Stimulated activated CD8-positive, alpha-beta memory T cell treated with anti-CD3 and anti-CD28 coated beads, Interleukin-15, amount 100 ng/mL, for 4 hours (primary cell): ENCODE results near the gene OTULIN.

ENCODE experiments used
- DNase-seq, 2 donors: peaks; one replicate each; pipeline ENCODE4 v3.0.0-alpha.2; 2020; ENCODE audit warnings: low read depth in 2 of 2

Gene OTULIN

DNA sequence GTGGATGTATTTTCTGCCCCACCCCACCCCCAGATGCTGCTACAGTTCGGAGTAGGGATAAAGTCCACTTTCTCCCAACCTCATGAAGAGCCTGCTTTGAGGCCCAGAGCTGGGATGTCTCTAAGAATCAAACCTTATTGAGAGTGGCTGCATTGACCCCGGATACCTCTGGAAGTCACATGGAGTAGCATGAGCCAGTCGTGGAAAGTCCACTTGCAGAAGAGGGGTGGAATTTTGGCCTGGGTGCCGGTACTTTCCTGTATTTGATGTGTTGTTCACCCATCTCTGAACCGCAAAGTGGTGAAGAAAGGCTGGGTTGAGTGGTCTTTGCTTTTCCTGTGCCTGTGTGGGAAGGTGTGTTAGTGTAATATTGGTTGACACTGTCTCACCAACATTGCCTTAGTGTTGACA, 3.7 kb downstream of the OTULIN start:
- DNase-seq, result peak; percentile 36 to 37

DNA sequence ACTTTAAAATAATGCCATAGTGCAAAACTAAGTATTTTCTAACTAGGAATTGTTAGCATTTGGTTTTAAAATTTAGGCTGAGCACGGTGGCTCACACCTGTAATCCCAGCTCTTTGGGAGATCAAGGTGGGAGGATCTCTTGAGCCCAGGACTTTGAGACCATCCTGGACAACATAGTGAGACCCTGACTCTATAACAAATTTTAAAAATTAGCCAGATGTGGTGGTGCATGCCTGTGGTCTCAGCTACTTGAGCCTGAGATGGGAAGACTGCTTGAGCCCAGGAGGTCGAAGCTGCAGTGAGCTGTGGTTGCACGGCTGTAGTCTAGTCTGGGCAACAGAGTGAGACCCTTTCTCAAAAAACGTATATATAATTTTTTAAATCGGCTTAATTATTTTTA, 4.9 kb downstream of the OTULIN start:
- no peak for DNase-seq

DNA sequence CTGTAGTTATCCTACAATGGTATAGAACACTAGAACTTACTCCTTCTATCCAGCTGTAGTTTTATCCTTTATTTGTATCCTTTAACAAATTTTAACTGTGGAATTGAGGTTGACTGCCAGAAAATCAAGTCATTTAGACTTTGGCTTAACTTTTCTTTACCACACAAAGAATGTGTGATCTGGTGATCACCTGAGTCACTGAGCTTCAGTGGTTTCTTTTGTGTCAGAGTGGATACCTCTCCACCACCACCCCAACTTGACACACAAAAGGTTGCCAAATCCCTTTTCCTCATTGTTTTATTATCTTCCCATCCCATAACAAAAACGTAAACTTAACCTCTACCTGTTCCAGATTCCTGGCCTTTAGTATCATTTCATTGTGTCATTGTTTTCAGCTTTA, 5.5 kb downstream of the OTULIN start:
- DNase-seq, result no peak

DNA sequence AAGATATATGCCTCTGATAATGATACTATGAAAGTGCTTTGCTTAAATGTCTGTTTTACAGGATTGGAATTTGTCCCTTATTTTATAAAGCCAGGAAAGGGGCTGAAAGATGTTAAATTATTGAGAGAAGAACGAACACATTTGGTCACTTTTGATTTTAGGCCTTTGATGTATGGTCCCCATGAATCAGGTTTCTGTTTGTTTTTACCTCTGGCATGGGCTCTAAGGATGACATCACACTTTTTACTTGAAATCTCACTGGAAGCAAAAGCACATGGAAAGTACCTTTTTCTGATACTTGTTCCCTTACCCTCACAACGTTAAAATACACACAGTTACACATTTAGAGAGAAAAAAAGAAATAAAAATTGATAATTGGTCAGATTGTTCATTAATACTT, 6.9 kb downstream of the OTULIN start:
- DNase-seq, result no peak

DNA sequence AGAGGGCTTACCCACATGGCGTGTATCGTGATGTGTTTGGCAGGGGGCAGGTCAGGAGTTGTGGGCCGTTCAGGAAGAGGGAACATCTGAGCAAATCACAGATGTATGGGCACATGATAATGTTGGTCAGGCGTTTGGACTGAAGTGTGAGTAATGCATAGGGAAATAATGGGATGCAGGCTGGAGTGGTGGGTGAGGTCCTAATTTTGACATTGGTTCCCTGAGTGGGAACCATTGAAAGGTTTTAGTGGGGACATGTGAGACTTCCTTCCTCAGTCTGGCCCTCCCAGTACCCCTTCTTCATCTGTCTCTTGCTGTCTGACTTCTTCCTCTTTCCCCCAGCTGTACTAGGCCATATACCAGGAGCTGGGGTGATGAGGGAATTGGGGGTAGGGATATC, 7.6 kb downstream of the OTULIN start:
- DNase-seq, result no peak

DNA sequence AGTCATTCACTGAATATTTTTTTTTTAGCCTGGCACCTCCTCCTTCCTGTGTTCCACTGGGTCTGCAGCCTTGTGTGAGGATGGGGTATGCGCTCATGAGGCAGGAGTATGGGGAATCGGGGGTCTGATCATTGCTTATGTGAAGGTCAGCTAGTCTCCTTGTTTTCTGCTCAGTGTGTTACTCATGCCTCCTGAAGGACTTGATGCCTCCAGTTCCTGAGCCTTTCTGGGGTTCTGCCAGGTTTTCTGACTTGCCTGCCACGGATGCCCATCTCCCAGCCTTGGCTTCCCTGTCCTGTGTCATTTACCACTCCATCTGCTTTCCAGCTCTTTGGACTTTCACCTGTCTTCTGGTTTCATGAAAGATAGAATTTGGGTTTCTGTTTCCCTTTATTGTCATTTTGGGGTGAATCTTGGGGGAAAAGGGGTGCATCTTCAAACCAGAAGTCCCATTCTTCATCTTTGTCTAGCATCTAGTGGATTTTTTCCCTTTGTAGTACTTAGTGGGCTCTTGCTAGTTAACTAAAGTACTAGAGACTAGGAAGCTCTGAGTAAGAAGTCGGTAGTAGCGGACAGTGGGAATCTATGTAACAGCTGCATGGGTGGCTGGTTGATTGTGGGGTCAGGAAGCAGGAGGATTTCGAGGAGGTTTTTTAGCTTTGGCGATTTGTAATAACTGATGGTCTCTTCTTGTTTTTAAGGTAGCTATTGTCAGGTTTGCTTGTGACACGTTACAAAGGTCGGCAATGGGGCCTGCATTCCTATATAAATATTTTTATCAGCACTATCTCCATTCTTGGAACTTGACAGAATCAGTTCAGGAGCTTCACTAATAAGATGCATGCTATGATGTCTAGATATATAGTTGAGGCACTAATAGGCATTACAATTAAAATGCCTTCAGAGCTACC, 8.2 kb downstream of the OTULIN start:
- DNase-seq, result no peak

DNA sequence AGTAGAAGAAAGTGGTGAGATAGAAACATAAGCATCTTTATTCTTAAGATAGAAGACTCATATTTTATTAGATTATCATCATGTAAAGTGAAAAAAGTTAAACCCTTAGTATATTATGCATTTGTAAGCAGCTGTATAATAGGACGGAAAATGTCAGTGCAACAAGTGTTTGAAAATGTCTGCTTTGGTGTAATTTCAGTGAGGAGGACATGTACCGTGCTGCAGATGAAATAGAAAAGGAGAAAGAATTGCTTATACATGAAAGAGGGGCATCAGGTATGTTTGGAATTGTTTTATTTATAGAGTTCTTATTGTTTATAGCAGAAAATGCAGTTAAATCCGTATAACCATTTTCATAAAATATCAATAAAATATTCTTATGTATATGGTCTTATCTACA, 8.9 kb downstream of the OTULIN start:
- no peak for DNase-seq

DNA sequence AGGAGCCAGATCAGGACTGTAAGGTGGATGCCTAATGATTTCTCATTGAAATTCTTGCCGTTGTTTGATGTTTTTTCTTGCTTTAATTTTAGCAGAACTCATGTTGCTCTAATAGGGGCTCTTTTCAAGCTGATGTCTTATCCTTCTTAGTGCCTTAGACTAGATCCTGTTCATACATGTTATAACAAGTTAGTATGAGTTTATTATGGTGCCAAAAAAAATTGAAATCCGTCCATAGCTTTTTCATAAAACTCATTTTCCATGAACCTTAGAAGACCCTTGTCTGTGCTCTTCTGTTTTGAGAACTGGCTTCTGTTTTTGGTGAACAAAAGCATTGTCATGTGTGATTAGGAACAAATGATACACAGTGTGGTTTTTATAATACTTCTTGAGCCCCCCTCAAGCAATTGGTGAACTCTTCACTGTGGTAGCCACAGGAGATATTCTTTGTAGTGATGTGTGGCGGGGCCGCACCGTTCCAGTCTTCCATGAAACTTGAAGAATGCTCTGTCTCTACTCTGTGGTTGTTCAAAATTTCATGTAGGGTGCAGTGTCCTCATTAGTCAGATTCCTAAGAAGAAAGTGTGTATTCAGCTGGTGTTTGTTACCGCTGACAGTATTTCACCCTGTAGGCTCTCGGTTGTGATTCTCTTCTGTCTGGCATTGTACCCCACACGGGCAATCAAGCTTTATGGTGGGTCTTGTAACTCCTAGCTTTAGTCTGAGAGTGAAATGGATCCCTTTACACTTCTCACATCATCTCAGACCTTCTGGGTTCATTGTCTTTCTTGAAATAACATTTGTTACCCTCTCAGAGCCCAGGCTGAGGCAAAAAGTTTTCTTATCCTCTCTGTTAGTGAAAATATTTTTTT, 10.7 kb downstream of the OTULIN start:
- DNase-seq, result no peak

DNA sequence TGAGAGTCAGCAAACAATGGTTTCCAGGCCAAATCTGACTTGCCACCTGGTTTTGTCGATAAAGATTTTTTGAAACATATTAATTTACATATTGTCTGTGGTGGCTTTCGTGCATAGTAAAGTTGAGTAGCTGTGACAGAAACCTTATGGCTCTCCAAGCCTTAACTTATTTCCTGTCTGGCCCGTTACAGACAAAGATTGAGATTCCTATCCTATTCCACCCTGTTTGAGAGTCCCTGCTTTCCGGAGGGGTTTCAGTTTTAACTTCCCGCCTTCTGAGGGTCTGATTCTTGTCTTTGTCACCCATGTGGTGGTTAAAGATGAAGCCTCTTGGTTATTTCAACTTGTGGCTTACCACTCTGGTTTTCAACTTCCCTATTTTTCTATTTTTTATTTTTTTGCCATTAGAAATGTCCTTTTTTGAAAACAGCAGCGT, 11.4 kb downstream of the OTULIN start:
- DNase-seq, result no peak

DNA sequence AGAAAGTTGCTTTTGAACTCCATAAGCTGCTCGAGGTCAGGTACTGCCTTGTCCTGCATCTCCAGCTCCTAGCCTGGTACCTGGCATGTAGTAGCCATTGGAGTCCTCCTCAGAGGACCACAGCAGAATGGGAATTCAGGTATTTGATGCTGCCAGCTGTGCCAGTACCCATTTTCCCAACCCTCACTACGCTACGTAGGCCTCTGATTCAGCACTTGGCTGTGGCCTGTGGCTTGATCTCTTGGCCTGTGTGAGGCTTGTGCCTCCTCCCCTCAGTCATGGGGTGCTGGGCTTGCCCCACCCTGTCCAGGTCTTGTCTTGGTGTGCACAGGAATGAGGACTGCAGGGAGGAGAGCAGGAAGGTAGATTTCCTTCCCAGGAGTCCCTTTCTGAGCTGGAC, 11.8 kb downstream of the OTULIN start:
- DNase-seq, result no peak

DNA sequence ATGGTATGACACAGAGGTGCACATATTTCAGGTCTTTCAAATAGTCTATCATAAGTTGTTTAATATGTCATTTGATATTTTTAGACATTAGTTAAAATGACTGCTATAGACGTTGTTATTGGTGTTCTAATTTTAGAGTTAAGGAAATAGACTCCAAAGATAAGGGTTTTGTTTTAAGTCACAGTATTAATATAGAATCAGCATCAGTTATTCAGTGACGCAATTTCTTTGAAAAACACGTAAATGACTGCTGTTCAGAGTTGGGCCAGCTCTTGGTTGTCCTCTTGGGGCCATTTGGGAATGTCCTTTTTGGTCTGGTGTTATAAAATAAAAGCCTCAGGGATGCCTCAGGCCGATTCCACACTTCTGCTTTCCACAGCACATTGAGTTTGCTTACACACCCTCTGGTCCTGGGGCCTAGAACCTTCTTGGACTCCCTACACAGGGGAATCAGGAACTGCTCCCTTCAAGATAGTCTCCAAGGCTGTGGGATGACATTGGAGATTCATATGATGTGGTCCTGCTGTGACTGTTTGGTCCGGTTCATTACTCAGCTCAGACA, 14.3 kb downstream of the OTULIN start:
- no peak for DNase-seq

DNA sequence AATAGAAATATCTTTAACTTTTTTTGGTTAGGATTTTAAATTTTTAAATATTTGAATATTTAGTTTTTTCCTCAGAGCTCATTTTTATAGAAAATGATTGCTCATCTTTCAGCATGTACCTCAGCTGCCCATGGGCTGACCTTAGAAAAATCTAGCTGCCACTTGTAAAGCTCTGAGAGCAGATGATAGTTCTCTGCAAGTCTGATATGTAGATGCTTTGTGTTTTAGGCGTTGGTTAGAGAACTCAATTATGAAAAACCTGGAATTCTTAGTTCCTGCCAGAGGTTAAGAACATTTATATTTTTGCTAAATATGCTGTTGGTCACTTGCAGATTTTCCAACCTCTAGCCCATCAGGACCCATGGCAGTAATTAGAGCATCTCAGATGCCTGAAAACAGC, 15.1 kb downstream of the OTULIN start:
- DNase-seq, result no peak

DNA sequence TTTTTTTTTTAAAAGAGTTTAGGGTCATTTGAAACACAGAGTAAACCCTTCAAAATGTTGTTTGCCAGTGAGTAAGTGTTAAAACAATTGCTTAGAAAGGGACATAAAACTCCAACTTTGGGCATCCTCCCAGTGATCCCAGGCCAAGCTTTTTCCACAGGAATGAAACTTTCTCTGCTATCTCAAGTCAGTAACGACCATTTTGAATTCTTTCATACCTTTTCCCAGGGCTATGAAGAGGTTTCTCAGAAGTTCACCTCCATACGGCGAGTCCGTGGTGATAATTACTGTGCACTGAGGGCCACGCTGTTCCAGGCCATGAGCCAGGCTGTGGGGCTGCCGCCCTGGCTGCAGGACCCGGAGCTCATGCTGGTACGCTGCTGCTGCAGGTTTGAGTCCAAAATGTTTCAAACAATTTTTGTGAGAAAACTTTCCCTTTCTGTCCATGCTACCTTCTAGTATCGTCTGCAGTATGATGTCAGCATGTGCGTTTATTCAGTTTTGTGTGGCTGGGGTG, 16.8 kb downstream of the OTULIN start:
- no peak for DNase-seq

DNA sequence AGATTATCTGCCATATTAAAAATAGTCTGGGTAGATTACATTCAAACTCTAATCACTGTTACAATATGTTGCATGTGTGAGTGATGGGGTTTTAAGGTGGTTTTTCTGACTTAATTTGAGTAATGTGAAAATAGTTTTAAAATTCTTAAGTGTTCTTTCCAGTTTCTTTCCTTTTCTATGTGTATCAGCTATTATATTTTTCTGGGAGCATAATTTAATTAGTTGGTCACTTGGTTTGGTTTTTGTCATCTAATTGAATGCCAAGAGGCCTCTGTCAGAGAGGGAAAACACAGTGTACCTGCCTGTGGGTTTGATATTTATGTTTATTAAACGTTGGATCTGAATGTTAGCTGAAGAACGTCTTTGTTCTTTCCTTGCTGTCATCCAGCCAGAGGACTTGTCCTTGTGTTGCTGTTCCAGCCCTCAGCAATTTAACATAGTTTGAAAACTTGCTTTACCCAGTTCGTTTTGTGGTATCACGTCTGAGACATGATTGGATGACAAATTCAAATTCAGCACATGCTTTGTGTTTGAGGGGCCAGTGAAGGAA, 19.5 kb downstream of the OTULIN start:
- DNase-seq, result no peak

DNA sequence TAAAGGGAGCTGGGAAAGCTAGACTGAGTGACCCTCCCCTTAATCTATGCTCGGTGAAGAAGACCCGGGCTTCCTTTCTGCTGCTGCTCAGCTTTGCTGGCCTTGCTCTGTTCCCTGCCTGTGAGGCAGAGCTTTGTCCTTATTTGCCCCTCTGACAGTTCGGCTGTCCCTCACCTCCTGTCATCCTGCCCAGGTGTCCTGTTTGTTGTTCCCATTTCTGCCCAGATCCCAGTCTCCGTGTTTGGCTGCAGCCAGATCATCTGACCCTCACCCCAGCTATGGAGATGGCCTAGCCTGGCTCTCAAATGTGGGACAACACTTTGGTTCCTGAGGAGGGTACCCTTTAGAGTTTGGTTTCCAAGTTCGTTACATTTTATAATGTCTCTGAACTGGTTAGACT, 20.2 kb downstream of the OTULIN start:
- no peak for DNase-seq

DNA sequence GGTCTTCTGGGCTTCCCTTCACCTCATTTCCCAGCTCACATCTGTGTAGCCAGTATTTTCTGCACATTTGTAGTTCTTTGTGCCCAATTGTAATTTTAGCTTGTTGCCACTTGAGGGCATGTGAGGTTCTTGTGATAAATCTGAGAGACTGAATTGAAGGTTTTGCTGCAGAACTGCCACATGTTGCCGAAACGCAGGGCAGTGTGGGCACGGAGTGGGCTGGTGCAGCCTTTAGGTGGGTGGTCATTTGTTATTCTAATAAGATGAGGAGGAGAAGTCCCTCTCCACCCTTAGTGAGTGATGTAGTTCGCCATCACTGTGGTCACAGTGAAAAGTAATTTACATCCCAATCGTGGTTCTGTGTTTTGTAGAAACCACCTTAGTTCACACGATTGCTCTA, 21.2 kb downstream of the OTULIN start:
- no peak for DNase-seq

DNA sequence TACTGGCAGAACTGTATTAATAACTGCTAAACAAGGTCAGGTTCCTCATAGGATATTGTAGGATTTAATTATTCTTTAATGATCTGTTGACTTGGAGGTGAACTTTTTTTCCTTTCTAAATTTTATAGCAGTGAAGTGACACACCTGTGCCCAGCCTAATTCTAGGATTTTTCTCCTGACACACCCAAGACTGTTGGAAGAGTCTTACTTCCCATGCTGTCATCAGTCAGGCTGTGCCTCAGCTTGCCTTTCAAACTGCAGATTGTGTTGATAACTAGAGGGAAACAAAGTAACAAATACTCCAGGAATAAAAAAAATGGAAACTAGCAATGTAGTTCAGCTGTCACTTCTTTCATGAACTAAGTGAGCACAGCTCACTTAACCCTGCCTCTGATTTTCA, 22.0 kb downstream of the OTULIN start:
- no peak for DNase-seq

DNA sequence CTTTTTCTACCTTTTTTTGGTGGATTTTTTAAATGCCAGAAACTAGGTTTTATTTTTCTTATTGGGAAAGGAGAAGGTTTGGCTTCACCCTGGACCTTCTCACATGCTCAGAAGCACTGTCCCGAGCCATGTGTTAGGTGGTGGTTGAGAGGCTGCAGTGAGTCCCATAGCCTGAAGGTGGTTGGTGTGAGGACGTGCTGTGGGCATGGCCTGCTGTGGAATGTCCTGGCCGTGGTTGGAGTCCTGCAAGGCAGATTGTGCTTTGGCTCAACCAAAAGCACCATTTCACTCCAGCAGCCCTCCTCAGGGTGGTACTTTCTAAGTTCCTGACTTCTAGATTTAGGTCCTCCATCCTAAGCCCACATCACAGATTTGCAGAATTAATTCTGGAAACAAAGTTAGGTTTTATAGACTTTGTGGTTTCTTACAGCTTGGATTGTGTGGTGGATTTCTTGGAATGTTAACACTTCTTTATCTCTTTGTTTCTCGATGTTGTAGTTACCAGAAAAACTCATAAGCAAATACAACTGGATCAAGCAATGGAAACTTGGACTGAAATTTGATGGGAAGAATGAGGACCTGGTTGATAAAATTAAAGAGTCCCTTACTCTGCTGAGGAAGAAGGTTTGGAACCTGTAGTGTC, 22.6 kb downstream of the OTULIN start:
- DNase-seq, result no peak

DNA sequence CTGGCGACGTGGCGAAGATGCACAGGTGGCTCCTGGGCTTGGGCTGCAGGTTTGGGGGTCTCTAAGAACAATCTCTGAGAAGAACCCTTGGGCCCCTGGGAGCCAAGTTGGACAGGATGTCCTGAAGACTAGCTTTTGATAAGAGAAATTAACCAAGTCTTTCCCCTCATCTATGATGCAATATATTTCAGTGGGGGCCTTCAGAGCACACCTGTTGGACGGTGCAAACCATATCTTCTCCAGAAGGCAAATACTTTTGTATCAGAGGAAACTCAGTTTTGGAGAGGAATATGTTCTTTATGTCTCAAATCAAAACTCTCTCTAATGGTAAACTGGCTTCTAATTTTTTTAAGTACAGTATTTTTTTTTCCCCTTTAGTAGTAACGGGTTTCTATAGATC, 28.6 kb downstream of the OTULIN start:
- DNase-seq, result no peak

DNA sequence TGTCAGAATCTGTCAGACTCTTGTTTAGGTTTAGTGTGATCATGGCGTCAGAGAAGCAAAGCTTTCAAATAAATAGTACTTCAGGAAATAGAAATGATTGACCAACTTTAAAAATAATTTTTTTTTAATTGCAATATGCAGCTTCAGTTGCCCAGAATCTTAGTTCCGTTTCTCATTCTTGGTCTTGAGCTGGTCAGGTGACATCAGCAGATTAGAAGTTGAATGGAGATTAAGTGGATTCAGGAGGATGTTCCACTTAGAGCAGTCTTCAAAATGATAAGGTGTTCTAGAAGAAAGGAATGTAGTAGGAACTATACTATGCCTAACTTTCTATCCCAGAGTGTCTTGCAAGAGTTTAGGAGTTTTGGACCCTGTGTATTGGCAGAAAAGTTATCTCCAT, 30.6 kb downstream of the OTULIN start:
- no peak for DNase-seq

DNA sequence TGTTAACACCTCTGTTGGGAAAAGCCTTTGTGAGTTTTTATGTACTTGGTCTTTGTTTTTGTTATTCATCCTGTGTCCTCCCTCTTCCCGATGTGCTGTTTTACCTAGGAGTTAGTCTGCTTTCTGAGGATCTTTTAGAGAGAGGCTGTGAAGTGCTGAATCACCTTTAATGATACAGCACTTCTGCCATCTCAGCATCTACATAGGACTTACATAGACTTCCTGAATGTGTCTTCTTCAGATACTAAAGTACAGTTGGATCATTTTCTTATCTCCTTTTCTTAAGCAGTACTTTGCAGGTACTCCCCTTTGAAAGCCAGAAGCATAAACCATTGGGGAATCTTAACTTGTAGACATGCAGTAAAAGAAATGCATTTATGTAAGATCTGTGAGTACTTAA, 31.5 kb downstream of the OTULIN start:
- no peak for DNase-seq

DNA sequence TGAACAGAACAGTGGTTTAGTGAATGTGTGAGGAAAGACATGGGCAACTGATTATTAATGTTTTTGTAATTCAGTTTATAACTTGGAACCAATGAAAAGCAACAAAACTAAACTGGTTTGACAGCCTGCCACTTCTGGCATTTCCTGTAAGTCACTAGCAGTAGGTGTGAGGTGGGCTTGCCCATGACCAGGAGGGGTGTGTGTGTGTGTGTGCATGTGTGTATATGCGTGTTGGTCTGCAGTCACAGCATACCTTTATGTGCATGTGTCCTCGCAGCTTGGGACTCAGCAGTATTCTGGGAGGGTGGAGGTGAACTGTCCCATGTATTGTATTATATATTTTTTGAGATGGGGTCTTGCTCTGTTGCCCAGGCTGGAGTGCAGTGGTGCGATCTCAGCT, 32.3 kb downstream of the OTULIN start:
- DNase-seq, result no peak
